WTC11 (cell line): ENCODE data around the gene PAQR8.

ENCODE experiments used
- ATF2 ChIP-seq: sonication (generic); formaldehyde crosslinking; IDR thresholded peaks from 2 replicates; pipeline ENCODE4 v1.8.1; 2022; ENCODE audit warnings: low read depth, missing genetic modification reagents, borderline replicate concordance
- CTCF ChIP-seq: fragments of 200-600 bp; IDR thresholded peaks from 2 replicates; pipeline ENCODE4 v1.8.0; 2022; ENCODE audit warnings: antibody characterized with exemption
- IRF2 ChIP-seq: sonication (generic); formaldehyde crosslinking; IDR thresholded peaks from 2 replicates; pipeline ENCODE4 v1.8.0; 2022; ENCODE audit warnings: low read depth, missing genetic modification reagents, borderline replicate concordance
- NFE2L1 ChIP-seq: sonication (generic); formaldehyde crosslinking; IDR thresholded peaks from 2 replicates; pipeline ENCODE4 v1.8.1; 2023; ENCODE audit warnings: missing genetic modification reagents
- TF ChIP-seq, protein P1 (sequence below): sonication (generic); formaldehyde crosslinking; IDR thresholded peaks from 2 replicates; pipeline ENCODE4 v1.8.1; 2022; ENCODE audit warnings: mild to moderate bottlenecking, missing genetic modification reagents, moderate library complexity, borderline replicate concordance
- TF ChIP-seq, protein P2 (sequence below): sonication (generic); formaldehyde crosslinking; IDR thresholded peaks from 2 replicates; pipeline ENCODE4 v1.8.1; 2023; ENCODE audit warnings: mild to moderate bottlenecking, missing genetic modification reagents, moderate library complexity
- TF ChIP-seq, protein P3 (sequence below): sonication (generic); formaldehyde crosslinking; conservative IDR thresholded peaks from 2 replicates; pipeline ENCODE4 v1.8.1; 2022; ENCODE audit warnings: mild to moderate bottlenecking, missing genetic modification reagents

- TF ChIP-seq CTCF, result no peak
- TF ChIP-seq NFE2L1, result no peak
- no peak for TF ChIP-seq IRF2 (CRISPR knock-in tag)
- no peak for TF ChIP-seq ATF2 (CRISPR knock-in tag)
- TF ChIP-seq, protein P1, sequence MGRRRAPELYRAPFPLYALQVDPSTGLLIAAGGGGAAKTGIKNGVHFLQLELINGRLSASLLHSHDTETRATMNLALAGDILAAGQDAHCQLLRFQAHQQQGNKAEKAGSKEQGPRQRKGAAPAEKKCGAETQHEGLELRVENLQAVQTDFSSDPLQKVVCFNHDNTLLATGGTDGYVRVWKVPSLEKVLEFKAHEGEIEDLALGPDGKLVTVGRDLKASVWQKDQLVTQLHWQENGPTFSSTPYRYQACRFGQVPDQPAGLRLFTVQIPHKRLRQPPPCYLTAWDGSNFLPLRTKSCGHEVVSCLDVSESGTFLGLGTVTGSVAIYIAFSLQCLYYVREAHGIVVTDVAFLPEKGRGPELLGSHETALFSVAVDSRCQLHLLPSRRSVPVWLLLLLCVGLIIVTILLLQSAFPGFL (CRISPR knock-in tag), result no peak
- TF ChIP-seq, protein P2, sequence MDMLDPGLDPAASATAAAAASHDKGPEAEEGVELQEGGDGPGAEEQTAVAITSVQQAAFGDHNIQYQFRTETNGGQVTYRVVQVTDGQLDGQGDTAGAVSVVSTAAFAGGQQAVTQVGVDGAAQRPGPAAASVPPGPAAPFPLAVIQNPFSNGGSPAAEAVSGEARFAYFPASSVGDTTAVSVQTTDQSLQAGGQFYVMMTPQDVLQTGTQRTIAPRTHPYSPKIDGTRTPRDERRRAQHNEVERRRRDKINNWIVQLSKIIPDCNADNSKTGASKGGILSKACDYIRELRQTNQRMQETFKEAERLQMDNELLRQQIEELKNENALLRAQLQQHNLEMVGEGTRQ (CRISPR knock-in tag), result no peak
- TF ChIP-seq, protein P3, sequence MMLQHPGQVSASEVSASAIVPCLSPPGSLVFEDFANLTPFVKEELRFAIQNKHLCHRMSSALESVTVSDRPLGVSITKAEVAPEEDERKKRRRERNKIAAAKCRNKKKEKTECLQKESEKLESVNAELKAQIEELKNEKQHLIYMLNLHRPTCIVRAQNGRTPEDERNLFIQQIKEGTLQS (CRISPR knock-in tag), result no peak
Measured at GRCh38 chr6:52314752-52315151, 47.2 kb upstream of the PAQR8 start.
